ENCODE measurements around the gene INSM1. TPM values are rescaled to one million over a fixed set of nuclear protein-coding genes. Genes with fewer than 3 reads are reported as not detected.

Gene INSM1
- polyA plus RNA-seq, 3 donors = not detected

DNA sequence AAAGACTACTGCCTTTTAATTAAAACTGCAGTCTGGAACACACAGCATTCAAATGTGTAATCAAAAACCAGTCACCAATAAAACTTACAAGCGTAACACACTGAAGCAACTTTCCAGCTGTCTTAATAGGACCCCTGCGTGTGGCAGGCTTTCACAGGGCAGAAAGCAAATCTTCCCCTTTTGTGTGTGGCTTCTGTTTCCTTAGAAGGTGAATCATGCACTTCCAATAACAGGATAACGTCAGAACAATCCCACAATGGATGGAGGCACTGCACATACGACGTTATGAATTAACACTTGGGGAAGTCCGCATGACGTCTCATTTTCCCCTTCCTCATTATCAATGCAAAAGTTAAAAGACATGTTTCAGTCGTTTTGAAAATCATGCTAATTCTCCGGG, 44.8 kb downstream of the INSM1 start:
- H3K27me3 Mint-ChIP-seq (ENCODE audit: low read depth in 3 of 3) = no peaks in the 10 kb centered on the region
- no peaks in the 10 kb centered on the region for H3K4me1 ChIP-seq (ENCODE audit: control insufficient read depth in 1 of 2, insufficient read depth in 2 of 2, low read length in 2 of 2)
- DNase-seq = peak in 1 of 3 donors; percentile 77
- intact Hi-C loops (cut with micrococcal nuclease) = no loop called here
- H3K36me3 Mint-ChIP-seq = peaks cover 40 to 61% of the 10 kb centered on the region in 2 donors
- WGBS (ENCODE audit: insufficient coverage) = 29% methylated on average over 5 of the region's 9 CpGs
- H3K4me1 Mint-ChIP-seq = no peaks in the 10 kb centered on the region
- H3K4me3 ChIP-seq (replicated peaks in 1 of 3; ENCODE audit: low read depth in 2 of 3, low read length in 3 of 3) = no peak overlapping the region
- peaks cover 13 to 68% of the 10 kb centered on the region in 2 donors for H3K36me3 ChIP-seq (replicated peaks in 1 of 2; ENCODE audit: control insufficient read depth in 1 of 2, insufficient read depth in 2 of 2, low read length in 2 of 2)
- no peaks in the 10 kb centered on the region for H4K20me1 ChIP-seq (ENCODE audit: insufficient read depth, low read length)
- TF ChIP-seq, protein P1, sequence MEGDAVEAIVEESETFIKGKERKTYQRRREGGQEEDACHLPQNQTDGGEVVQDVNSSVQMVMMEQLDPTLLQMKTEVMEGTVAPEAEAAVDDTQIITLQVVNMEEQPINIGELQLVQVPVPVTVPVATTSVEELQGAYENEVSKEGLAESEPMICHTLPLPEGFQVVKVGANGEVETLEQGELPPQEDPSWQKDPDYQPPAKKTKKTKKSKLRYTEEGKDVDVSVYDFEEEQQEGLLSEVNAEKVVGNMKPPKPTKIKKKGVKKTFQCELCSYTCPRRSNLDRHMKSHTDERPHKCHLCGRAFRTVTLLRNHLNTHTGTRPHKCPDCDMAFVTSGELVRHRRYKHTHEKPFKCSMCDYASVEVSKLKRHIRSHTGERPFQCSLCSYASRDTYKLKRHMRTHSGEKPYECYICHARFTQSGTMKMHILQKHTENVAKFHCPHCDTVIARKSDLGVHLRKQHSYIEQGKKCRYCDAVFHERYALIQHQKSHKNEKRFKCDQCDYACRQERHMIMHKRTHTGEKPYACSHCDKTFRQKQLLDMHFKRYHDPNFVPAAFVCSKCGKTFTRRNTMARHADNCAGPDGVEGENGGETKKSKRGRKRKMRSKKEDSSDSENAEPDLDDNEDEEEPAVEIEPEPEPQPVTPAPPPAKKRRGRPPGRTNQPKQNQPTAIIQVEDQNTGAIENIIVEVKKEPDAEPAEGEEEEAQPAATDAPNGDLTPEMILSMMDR (IDR thresholded peaks at IDR 0.05) = no peak
- no peaks in the 10 kb centered on the region for H3K9me3 ChIP-seq (replicated peaks in 1 of 2; ENCODE audit: control insufficient read depth in 1 of 2, insufficient read depth in 1 of 2, low read length in 2 of 2)
- H3K27ac Mint-ChIP-seq = no peak overlapping the region
- H3K27me3 ChIP-seq (ENCODE audit: control insufficient read depth in 2 of 2, insufficient read depth in 2 of 2, low read length in 2 of 2) = no peaks in the 10 kb centered on the region
- H3K9me3 Mint-ChIP-seq = no peaks in the 10 kb centered on the region
- no peaks in the 10 kb centered on the region for H3K79me2 ChIP-seq (ENCODE audit: insufficient read depth, low read length)
- H3K27ac ChIP-seq (ENCODE audit: low read depth in 1 of 2, low read length in 2 of 2) = no peak overlapping the region
- no peak overlapping the region for H3K4me2 ChIP-seq (replicated peaks; ENCODE audit: extremely low read depth, low read length, poor library complexity, severe bottlenecking)
- no peak overlapping the region for H3K9ac ChIP-seq (ENCODE audit: insufficient read depth, low read length, poor library complexity, severe bottlenecking)
- no peak overlapping the region for H3K4me3 Mint-ChIP-seq
- H2AFZ ChIP-seq (ENCODE audit: insufficient read depth, low read depth, low read length, poor library complexity, severe bottlenecking) = no peak overlapping the region

DNA sequence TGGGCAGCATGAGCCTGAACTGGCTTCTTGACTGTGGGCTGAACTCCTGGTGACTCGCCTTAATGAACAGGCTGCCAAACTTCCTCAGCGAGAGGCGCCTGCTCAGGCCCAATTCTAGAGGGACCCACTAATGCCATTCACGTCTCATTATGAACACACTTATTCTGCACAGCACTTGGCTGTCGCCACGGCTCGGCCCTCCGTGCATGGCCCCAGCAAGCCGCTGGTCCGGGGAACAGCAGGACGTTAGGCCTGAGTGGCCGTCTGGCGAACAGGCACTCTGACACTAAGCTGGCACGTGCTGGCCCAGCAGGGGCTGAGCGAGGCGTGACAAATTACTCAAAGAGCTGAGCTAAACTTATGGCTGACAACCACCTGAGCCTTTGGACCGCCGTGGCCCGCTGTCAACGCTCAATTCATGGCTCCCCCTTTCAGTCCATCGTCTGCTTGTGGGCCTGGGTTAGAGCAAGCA, 45.9 kb downstream of the INSM1 start:
- Mint-ChIP-seq H3K4me3 (no peak overlapping the region), H3K4me1 (no peaks in the 10 kb centered on the region), H3K36me3 (peaks cover 40 to 61% of the 10 kb centered on the region in 2 donors), H3K27me3 (ENCODE audit: low read depth in 3 of 3) (no peaks in the 10 kb centered on the region), H3K9me3 (peaks cover 0 to 2% (median 0%) of the 10 kb centered on the region in 7 donors), H3K27ac (peak overlapping the region in 1 of 7 donors; percentile 73)
- 97% methylated on average over 18 of the region's 21 CpGs for WGBS (ENCODE audit: insufficient coverage)
- TF ChIP-seq, protein P1 (IDR thresholded peaks at IDR 0.05) = no peak
- Histone ChIP-seq H2AFZ (ENCODE audit: insufficient read depth, low read depth, low read length, poor library complexity, severe bottlenecking) (no peak overlapping the region), H3K27me3 (ENCODE audit: control insufficient read depth in 2 of 2, insufficient read depth in 2 of 2, low read length in 2 of 2) (no peaks in the 10 kb centered on the region), H3K9ac (ENCODE audit: insufficient read depth, low read length, poor library complexity, severe bottlenecking) (no peak overlapping the region), H3K36me3 (replicated peaks in 1 of 2; ENCODE audit: control insufficient read depth in 1 of 2, insufficient read depth in 2 of 2, low read length in 2 of 2) (peaks cover 17 to 67% of the 10 kb centered on the region in 2 donors), H3K4me2 (replicated peaks; ENCODE audit: extremely low read depth, low read length, poor library complexity, severe bottlenecking) (no peak overlapping the region), H4K20me1 (ENCODE audit: insufficient read depth, low read length) (no peaks in the 10 kb centered on the region), H3K79me2 (ENCODE audit: insufficient read depth, low read length) (no peaks in the 10 kb centered on the region), H3K9me3 (replicated peaks in 1 of 2; ENCODE audit: control insufficient read depth in 1 of 2, insufficient read depth in 1 of 2, low read length in 2 of 2) (no peaks in the 10 kb centered on the region), H3K27ac (ENCODE audit: low read depth in 1 of 2, low read length in 2 of 2) (no peak overlapping the region), H3K4me3 (replicated peaks in 1 of 3; ENCODE audit: low read depth in 2 of 3, low read length in 3 of 3) (no peak overlapping the region), H3K4me1 (ENCODE audit: control insufficient read depth in 1 of 2, insufficient read depth in 2 of 2, low read length in 2 of 2) (no peaks in the 10 kb centered on the region)
- intact Hi-C loops (cut with micrococcal nuclease) = no loop called here
- DNase-seq = no peak
